Posterior vena cava (tissue), 2 donors: Measurements from ENCODE around the gene CCDC88B. TPM values are rescaled to one million over a fixed set of nuclear protein-coding genes. Genes with fewer than 3 reads are reported as not detected.
"Not testable (repeated sequence)": the region's sequence is repeated elsewhere in the genome, so short reads cannot be mapped to it uniquely, and the experiment has no call there.

Experiments
- DNase-seq: peaks from one replicate; pipeline ENCODE4 v3.0.0-alpha.2; 2020; ENCODE audit warnings: low spot score
- intact Hi-C, 2 donors: fragments of 100-400 bp; cut with DNase I; formaldehyde crosslinking; loops; one replicate each; pipeline versions ENCODE4 v1.14.1 to v1.14.2; 2022 to 2023
- total RNA-seq, 2 donors: library from RNA; stranded (reverse); fragmentation: NEBNext Ultra II Directional; extraction: Animal tissue kit (Norgen Biotek cat#: 25700); gene quantifications; one replicate each; pipeline ENCODE4 v1.2.1, GENCODE V29; 2021
- donor health status: DM: yes; HTN: yes; CAD: no.
- donor health status: DM: yes; HTN: yes; CAD: no.

The CCDC88B gene
- total RNA-seq, 2 donors from 2014 or later = 7.0 to 9.5 TPM

- peak; percentile 69 for DNase-seq
- intact Hi-C loops = not testable (repeated sequence)
Measured at GRCh38 chr11:64315667-64316526, 24.1 kb upstream of the CCDC88B start.

- intact Hi-C loops = no loop called here
- no peak for DNase-seq
Measured at GRCh38 chr11:64316672-64317324, 23.2 kb upstream of the CCDC88B start.

DNA sequence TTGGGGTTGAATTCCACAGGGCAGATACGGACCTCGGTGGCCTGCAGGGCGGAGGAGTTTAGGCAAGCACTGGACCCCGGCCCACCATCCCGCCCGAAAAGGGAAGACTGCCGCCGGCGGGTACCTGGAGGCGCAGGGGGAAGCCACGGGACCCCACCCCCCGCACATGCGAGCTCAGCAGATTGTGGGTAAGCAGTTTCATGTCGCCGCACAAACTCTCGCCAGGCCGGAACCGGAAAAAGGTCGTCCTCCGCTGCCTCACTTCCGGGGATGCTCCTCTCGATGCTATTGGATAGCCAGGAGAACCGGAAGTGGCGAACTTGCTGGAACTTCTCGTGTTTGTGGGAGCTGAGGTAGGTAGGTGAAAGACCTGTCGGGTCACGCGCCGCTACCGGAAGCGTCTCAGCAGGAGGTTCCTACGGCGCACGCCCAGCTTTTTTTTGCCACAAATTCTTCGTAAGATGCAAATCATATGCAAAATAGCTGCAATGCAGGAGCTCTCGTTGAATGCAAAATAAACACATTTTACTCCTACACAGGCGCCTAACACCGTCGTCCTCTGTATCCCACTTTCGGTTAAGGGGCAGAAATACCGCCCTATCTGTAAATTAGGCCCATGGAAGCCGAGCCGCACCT lies 22.6 kb upstream of the CCDC88B start, which contains the start of gene TRMT112:
TSS of gene TRMT112 (minus strand) at position 235 of the 636 bp plus-strand sequence. CDS start at position 202, 33 bp downstream.
- intact Hi-C loops = no loop called here
- DNase-seq = peak; percentile 98

DNA sequence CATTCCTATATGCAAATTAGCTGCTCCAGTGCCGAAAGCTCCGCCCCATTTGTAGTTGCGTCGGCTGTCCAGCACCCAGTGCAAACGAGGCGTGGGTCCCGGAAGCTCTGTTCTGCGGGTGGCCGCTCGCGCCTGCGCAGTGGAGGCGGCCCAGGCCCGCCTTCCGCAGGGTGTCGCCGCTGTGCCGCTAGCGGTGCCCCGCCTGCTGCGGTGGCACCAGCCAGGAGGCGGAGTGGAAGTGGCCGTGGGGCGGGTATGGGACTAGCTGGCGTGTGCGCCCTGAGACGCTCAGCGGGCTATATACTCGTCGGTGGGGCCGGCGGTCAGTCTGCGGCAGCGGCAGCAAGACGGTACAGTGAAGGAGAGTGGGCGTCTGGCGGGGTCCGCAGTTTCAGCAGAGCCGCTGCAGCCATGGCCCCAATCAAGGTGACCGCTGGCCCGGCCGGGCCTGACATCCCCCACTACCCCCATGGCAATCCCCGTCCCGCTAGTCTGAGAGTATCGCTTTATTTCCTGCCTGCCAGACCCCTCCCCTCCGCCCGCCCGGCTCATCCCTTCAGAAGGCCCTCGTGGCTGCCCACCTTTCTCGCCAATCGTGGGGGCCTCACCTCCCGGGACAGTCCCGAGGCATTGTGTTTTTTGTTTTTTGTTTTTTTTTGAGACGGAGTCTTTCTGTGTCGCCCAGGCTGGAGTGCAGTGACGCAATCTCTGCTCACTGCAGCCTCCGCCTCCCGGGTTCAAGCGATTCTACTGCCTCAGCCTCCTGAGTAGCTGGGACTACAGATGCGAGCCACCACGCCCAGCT lies 21.8 kb upstream of the CCDC88B start, which contains the start of gene PRDX5:
TSS of gene PRDX5 (plus strand) at position 161 of the 805 bp plus-strand sequence. CDS start at position 256, 95 bp downstream.
- intact Hi-C loops = no loop called here
- peak; percentile 99 for DNase-seq

GRCh38 chr11:64318766-64319761 lies 20.9 kb upstream of the CCDC88B start:
- DNase-seq = peak; percentile 81
- intact Hi-C loops = no loop called here

GRCh38 chr11:64320556-64320955 lies 19.4 kb upstream of the CCDC88B start:
- intact Hi-C loops = no loop called here
- peak; percentile 64 for DNase-seq

DNA sequence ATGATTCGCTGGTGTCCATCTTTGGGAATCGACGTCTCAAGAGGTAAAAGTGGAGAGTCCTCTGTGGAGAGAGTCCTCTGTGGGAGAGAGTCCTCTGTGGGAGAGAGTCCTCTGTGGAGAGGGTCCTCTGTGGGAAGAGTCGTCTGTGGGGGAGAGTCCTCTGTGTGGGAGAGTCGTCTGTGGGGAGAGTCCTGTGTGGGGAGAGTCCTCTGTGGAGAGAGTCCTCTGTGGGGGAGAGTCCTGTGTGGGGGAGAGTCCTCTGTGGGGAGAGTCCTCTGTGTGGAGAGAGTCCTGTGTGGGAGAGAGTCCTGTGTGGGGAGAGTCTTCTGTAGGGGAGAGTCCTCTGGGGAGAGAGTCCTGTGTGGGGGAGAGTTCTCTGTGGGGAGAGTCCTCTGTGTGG lies 19.0 kb upstream of the CCDC88B start:
- DNase-seq = no peak
- intact Hi-C loops = no loop called here

- peak; percentile 40 for DNase-seq
- intact Hi-C loops = no loop called here
Measured at GRCh38 chr11:64321533-64321932, 18.5 kb upstream of the CCDC88B start.

DNA sequence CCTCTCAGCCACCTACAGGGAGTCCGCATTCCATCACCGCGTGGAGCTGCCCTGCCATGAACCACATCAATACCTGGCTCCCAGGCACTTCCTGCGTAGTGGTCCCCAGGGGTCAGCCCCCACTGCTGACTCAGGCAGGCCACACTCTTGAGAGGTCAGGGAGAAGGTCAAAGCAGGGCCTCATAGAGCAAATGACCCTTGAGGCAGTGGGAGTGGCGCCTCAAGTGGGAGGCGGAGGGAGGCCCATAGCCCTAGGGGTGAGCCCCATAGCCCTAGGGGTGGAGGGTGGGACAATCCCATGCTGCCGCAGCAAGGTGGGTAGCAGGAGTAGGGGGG lies 17.1 kb upstream of the CCDC88B start:
- intact Hi-C loops = no loop called here
- peak; percentile 74 for DNase-seq

GRCh38 chr11:64323373-64323772 lies 16.6 kb upstream of the CCDC88B start:
- DNase-seq = peak; percentile 69
- intact Hi-C loops = no loop called here

DNA sequence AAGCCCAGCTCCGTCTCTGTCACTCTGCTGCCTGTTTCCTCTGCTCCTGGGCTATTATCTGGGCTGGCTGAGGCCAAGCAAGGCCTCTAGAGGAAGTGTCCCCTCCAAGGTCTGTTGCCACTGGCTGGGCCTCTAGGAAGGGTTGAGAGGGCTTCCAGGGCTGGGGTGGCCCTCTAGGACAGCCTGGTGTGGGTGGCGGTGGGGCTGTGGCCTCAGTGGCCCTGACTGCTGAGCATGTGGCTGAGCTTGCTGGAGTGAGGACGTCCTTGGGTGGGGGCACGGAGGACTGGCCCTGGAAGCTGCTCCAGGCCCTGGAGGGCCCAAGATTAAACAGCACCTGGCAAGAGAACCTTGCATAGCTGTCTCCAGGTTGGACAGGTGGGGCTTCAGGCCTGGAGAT lies 16.0 kb upstream of the CCDC88B start:
- DNase-seq, intact Hi-C loops: not testable (repeated sequence)

DNA sequence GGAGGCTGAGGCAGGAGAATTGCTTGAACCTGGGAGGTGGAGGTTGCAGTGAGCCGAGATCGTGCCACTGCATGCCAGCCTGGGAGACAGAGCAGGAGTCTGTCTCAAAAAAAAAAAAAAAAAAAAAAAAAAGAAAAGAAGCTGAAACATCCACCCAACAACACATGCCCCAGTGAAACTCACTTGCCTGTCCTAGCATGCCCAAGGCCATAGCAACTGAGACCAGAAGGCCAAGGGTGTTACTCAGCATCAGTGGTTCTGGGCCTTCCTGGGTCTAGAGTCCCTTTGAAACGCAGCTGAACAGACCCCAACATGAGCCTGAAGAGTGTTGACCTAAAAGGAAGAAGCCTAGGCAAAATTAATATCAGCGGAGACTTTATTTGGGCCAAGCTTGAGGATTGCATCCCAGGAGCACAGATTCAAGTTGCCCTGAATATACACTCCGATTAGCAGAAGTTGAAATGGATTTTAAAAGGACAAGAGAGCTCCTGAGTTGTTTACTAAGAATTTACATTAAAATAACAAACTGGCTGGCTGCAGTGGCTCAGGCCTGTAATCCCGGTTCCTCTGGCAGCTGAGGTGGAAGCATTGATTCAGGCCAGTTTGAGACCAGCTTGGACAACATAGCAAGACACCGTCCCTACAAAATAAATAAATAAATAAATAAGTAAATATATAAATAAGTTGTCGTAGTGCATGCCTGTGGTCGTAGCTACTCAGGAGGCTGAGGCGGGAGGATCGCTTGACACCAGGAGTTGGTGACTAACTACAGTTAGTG lies 15.1 kb upstream of the CCDC88B start:
- intact Hi-C loops = no loop called here
- no peak for DNase-seq

GRCh38 chr11:64327375-64327774 lies 12.6 kb upstream of the CCDC88B start:
- DNase-seq = no peak
- intact Hi-C loops = no loop called here

GRCh38 chr11:64327993-64328392 lies 12.0 kb upstream of the CCDC88B start:
- DNase-seq = no peak
- intact Hi-C loops = no loop called here

DNA sequence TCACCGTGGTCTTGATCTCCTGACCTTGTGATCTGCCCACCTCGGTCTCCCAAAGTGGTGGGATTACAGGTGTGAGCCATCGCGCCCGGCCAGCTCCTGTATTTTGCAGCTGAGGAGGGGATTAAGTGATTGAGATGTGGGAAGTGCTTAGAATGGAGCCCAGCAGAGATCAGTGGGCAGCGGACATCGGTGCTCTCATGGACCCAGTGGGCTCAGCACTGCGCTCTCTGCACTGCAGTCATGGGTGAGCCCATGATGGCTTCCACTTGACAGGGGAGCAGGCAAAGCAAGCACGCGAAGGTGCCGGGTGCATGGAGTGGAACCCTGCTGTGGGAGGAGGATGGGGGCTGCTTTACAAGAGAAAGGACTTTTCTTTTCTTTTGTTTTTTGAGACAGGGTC lies 9.1 kb upstream of the CCDC88B start:
- peak; percentile 43 for DNase-seq
- intact Hi-C loops = no loop called here

GRCh38 chr11:64331569-64332371 lies 8.2 kb upstream of the CCDC88B start:
- DNase-seq = peak; percentile 92
- intact Hi-C loops = no loop called here

- intact Hi-C loops = no loop called here
- DNase-seq = no peak
Measured at GRCh38 chr11:64333556-64333955, 6.4 kb upstream of the CCDC88B start.
